Activated gamma-delta T cell treated with Interleukin-2 at 50 U/mL for 16 hours (primary cell): ENCODE data around the gene MALSU1.

Source experiments
- DNase-seq: peaks from one replicate; pipeline ENCODE4 v3.0.0-alpha.2; 2020

Gene MALSU1

DNA sequence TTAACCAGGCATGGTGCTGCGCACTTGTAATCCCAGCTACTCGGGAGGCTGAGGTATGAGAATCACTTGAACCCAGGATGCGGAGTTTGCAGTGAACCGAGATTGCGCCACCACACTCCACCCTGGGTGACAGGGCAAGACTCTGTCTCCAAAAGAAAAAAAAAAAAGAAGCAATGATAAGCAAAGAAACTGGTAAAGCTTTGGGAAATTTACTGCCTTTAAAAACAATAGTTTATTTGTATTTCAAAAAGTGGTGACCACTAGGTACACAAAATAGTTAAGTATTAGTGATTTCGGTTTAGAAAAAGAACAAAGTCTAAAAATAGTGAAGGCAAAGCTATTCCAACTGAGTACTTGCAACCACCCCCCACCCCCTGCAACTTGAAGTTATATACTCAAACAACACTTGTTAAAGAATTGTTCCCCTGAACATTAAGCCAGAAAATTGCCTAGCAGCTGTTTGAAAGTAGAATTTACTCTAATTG lies 37.7 kb downstream of the MALSU1 start:
- no peak for DNase-seq

DNA sequence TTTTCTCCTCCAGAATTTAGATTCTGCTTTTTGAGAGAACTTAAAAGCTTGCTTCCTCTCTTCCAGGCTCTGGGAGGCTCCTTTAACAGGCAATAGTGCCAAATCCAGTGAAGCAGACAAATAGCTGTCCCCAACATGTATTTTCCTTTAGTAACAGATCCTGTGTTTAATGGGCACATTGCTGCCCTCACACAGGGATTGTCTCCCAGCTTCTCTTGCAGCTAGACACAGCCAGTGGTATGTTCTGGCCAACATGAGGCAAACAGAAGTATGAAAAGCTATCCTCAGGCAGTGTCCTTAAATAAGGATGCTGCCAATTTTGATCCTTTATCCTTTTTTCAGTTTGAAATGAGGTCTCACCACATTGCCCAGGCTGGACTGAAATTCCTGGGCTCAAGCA lies 38.2 kb downstream of the MALSU1 start:
- no peak for DNase-seq

GRCh38 chr7:23338439-23338838 lies 39.3 kb downstream of the MALSU1 start:
- no peak for DNase-seq

DNA sequence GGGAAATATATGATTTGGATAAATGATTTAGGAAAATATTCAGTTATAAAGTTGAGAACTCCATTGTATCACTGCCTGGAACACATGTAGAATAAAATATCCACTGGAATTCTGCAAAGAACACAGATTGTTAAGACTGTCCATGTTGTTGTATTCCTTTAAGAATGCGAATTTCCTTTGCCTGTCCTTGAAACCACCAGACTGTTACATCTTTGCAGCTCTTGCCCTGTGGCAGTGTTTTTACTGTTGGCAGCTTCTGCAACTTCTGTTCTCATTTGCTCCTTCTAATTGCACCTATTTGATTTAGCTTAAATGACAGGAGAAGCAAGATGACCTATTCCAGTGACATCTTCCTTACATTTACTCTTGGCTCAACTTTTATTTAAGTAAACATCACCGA lies 39.7 kb downstream of the MALSU1 start:
- no peak for DNase-seq

GRCh38 chr7:23341846-23342598 lies 42.9 kb downstream of the MALSU1 start:
- DNase-seq = no peak

- no peak for DNase-seq
Measured at GRCh38 chr7:23343102-23343501, 44.0 kb downstream of the MALSU1 start.

DNA sequence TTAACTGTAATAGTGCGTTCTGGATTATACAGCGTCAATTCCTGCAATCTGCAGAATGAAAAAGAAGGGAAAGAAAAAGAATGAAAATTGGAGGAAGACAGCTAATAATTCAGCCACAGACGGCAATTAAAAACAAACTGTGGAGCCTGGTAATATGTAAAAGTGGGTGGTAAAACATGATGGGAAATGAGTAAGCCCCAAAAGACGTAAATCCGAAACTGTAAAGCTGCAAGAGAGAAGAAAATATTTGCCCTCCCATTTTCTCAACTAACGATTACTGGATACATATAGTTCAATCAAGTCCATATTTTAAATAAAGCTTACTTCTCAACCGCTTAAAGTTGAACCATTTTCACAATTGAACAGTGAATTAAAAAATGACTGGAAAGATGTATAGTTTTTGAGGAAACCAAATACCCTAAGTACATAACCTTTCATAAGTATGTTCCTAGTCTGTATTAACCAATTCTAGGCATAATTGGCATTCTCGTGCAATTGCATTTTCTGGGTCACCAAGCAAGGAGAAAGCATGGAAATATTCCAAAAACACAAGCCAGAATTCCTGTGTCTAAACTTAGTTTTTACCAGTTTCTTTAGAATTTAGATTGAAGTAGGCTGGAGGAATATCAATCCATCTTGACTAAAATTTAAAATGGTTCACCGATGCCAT lies 44.8 kb downstream of the MALSU1 start:
- DNase-seq = no peak

DNA sequence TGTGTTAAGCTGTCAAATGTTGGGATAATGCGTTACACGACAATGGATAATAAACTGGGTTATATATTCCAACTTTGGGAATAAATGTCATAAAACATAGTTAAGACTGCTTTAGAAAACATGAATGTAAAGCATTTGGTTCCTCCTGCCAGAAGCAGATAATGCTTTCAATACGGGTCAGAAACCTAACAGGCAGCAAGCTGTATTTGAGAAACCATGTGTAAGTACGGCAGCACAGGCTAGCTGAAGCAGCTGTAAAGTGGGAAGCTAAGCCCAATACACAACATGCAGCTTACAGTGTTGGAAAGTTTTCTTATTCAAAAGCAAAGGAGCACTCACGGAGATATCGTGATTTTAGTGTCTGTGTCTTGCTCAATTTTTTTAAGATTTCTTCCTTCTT lies 46.5 kb downstream of the MALSU1 start:
- DNase-seq = no peak

- no peak for DNase-seq
Measured at GRCh38 chr7:23346316-23346715, 47.2 kb downstream of the MALSU1 start.

- no peak for DNase-seq
Measured at GRCh38 chr7:23347033-23347681, 48.0 kb downstream of the MALSU1 start.

DNA sequence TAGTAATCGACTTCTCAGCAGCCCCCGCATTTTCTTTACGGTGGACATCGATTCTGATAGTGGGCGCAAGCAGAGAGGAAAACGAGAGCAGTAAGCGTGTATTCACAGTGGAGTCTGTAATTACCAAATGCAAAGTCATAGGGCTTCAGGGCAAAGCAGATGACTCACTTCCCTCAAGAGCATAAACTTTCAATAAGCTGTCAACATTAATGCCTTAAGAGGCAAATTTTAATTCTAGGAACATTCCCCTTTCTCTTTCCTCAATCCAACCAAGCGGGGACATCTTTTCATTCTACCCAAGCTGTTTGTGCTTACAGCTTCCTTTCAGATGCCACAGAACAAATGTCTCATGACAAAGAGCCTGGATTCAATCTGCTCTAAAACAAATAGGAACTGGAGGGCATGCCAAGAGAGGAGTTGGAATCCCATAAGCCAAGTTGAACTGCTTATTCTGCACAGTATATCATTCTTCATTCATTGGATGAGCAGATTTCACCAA lies 48.6 kb downstream of the MALSU1 start:
- DNase-seq = no peak

- DNase-seq = no peak
Measured at GRCh38 chr7:23349484-23350157, 50.5 kb downstream of the MALSU1 start.

DNA sequence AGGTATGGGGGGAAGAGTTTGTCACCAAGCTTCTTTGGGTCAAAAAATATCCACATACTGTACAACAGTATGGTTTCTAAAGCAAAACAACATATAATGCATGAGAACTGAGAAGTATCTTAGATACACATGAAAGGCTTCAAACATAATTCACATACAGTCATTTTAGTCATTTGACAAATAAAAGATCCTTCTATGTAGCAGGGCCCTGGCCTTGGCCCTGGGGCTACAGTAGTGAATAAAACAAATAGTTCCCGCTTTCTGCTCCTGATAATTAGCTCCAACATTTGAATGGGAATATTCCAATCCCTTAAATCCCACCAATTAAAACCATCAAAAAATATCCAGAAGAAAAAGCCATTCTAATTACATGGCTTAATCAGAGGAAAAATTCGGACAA lies 51.3 kb downstream of the MALSU1 start:
- DNase-seq = no peak

- no peak for DNase-seq
Measured at GRCh38 chr7:23353172-23353571, 54.0 kb downstream of the MALSU1 start.

DNA sequence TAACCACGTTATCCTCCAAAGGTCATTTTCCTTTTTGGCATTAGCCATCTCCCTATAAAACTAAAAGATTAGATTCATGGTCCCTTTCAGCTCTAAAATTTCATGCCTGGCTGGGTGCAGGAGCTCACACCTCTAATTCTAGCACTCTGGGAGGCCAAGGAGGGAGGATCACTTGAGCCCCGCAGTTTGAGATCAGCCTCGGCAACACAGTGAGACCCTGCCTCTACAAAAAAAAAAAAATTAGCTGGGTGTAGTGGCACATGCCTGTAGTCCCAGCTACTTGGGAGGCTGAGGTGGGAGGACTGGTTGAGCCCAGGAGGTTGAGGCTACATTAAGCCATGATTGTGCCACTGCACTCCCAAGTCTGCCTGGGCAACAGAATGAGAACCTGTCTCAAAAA lies 57.0 kb downstream of the MALSU1 start:
- no peak for DNase-seq

DNA sequence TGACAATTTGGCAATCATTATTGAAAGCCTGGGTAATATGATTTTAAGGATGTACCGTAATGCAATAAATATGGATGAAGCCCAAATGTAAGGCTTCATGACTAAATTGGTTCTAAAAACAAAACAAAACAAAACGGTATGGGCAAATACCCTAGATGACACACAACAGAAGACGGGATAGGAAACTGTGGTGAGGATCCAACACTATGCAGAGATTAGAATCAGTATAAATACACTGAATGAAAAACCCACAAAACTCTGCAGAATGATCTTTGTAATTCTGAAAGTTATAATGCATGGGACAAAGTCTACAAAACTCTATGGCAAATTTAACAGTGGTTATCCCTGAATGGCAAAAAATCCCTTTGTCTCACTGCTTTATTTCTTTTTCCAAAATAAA lies 57.6 kb downstream of the MALSU1 start:
- DNase-seq = no peak

GRCh38 chr7:23357190-23358093 lies 58.3 kb downstream of the MALSU1 start:
- no peak for DNase-seq

DNA sequence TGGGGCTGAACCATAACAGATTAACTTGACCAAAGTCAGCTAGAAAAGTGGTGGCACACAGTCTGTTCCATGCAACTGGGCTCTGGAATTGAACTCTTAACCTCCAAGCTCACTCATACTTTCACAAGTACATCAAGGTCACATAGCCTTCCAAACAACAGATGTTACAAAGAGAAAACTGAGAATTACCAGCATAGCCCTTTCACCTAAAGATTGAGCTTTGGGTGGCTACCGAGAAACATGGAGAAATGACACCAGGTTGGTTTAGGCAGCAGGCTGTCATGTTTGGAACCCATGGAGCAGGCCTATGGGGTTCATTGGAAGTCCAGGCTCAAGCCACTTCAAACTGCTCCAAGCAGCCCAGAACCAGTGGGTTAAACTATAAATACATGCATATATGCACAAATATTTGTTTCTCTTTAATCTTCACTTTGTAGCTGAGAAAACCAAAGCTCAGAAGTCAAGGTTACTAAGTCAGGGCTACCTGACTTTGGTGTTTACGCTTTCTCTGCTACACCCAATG lies 59.1 kb downstream of the MALSU1 start:
- DNase-seq = no peak
